Amniotic epithelial cell (primary cell): ENCODE measurements around the gene EXOC4.

Experiments used
- DNase-seq: peaks from one replicate; pipeline ENCODE4 v3.0.0-alpha.2; 2010; ENCODE audit warnings: low read depth

EXOC4 gene

DNA sequence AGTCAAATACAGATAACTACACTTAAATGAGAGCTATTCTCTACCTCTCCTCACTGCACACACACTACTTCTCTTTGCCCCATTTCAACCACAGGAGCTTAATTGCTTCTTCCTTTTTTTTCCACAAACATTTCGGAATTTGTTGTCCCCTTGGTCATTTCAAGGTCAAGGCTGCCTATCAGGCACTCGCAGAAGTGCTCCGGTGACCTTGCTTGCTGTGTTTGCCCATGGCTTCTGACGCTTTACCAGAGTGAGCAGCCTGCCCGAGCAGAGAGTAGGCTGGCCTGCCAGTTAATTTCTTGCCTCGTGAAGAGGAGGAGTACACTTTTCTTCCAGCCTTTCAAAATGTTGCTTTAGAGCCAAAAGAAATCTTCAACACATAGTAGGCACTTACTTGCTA lies 577.2 kb downstream of the EXOC4 start:
- DNase-seq = no peak

GRCh38 chr7:133836666-133837065 lies 583.8 kb downstream of the EXOC4 start:
- DNase-seq = no peak

DNA sequence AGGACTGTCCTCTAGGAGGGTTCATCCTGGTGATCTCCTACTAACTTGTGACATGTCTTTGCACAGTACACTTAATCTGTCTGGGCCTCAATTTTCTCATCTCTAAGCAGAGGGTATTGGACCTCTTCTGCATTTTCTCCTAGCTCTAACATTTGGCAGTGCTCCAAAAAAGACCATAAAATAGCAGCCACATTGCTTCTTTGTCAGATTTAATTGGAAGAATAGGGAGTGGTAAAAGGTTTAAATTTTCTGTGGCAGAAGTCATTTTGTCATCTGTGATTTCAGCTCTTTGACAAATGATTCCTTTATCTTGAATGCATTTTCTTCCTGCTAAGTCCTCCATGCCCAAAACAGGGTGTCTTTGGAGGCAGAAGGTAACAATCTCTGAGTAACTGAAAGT lies 584.3 kb downstream of the EXOC4 start:
- no peak for DNase-seq

- DNase-seq = no peak
Observed at GRCh38 chr7:133839121-133839520, 586.2 kb downstream of the EXOC4 start.

- DNase-seq = no peak
Observed at GRCh38 chr7:133843341-133843740, 590.5 kb downstream of the EXOC4 start.

GRCh38 chr7:133845005-133845404 lies 592.1 kb downstream of the EXOC4 start:
- DNase-seq = no peak

GRCh38 chr7:133846203-133846945 lies 593.5 kb downstream of the EXOC4 start:
- DNase-seq = no peak

DNA sequence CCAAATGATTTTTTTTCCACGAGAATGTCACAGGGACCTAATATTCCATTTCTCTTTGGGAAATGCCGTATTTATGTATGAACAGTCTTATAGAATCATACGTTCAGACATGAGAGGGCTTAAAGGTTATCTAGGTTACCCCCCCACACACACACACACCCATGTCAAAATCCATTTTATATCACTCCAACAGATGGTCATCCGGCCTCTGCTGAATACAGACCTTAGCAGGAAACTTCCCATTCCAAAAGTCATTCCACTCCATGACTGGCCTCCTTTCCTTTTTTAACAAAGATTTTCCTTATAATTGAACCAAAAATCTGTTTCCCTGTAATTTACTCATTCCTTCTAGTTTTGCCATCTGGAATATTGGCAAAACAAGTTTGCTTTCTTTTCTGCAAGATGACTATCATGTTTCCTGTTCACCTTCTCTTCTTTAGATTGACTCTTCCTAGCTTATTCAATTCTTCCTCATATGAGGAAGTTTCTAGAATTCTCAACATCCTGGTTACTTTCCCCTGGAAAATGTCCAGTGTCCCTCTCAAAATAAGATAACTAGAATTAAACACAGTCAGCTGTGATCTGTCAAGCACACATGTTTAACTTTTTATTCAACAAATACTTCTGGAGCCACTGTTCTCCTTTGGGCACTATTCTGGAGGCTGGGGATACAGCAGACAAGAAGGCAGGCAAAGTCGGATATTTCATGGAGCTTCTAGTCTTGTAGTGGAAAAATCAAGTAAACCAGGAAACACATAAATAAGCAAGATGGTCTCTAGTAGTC lies 597.8 kb downstream of the EXOC4 start:
- no peak for DNase-seq

- DNase-seq = no peak
Observed at GRCh38 chr7:133851411-133851810, 598.5 kb downstream of the EXOC4 start.

GRCh38 chr7:133853706-133854276 lies 600.9 kb downstream of the EXOC4 start:
- peak; percentile 85 for DNase-seq

DNA sequence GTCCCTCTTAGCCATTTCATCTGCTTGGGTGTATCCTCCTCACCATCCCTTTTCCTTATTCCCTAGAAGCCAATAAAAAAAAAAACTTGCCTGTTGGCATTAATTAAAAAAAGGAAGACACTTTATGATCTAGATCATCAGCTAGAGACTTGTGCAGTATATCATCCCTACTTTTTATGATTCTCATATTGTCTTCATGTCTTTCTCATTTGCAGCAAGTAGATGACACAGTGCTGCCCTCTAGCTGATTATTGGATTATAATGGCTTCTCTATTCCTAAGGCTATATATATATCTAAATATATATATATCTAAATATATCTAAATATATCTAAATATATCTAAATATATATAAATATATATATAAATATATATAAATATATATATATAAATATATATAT lies 601.9 kb downstream of the EXOC4 start:
- peak; percentile 65 for DNase-seq

DNA sequence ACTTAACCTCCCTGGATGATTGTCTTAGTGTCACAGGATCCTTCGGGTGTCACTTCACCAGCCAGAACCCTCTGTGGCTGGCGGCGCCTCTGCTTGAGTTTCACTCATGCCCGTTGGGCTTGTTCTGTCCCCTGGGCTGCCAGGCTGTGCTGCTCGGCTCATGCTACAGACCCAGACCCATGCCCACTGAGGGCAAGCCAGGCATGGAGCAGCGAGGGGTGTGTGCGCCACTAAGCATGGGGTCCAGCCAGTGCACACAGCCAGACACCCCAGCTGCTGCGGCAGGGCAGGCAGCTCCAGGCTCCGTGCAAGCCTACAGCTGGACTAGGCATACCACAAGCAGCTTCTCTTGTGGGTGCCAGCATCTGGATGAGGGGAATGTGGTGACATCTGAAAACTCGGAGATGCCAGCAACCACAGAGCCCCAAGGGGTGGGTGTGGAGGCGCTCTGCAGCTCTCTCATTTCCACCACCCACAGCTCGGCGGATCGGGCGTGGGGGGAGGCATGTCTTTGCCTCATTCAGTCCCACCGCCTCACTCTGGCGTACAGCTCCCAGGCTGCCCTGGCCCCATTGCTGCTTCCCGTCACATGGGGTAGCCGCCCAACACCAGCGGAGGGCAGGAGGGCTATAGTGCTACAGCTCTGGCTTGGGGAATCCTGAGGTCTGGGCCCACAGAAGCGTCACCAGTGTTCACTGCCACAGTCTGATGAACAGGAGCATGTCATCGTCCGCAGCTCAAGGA lies 604.7 kb downstream of the EXOC4 start:
- DNase-seq = no peak

DNA sequence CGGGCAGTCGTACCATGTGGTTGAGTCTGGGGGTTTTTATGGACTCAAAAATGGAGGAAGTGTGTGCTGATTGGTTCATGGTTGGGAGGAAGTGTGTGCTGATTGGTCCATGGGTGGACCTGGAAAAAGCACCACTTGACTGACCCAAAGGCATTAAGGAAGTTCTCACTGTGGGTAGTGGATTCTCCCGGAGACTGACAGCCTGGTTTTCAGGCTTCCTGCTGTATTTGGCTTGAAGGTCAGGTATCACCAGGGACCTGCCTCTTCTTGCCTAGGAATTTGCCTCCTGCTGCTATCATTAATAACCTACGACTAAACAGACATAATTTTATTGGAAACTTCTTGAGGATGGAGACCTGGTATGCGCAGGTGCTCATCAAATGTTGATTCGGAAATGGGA lies 605.4 kb downstream of the EXOC4 start:
- DNase-seq = no peak

- DNase-seq = no peak
Observed at GRCh38 chr7:133859231-133859630, 606.4 kb downstream of the EXOC4 start.

DNA sequence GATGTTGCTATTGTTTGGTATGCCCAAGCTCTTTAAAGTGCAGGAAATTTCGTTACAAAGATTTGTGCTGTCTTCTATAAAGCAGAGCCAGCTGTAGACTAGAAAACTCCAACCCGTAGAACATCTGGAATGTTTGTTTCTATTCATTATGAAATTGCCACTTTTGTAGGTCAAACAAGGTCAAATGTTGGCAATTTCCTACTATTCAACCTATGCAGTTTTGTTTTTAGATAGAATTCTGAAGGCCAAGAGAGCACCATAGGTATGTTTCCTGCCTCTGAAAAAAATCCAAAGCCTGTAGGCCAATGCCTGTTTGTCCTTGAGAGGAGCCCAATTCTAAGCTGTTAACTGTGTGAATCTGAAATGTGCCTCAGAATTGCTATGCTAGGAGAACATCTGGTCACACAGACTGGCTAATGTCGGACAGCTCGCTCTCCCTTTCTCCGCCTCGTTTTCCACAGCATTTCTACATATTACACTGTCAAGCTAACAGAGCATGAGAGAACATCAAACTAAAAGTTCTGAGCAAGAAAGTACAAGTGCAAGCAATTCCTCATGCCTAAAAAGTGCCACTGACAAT lies 607.1 kb downstream of the EXOC4 start:
- DNase-seq = no peak

GRCh38 chr7:133860628-133861335 lies 607.9 kb downstream of the EXOC4 start:
- no peak for DNase-seq

- peak; percentile 11 for DNase-seq
Observed at GRCh38 chr7:133861876-133862275, 609.0 kb downstream of the EXOC4 start.

DNA sequence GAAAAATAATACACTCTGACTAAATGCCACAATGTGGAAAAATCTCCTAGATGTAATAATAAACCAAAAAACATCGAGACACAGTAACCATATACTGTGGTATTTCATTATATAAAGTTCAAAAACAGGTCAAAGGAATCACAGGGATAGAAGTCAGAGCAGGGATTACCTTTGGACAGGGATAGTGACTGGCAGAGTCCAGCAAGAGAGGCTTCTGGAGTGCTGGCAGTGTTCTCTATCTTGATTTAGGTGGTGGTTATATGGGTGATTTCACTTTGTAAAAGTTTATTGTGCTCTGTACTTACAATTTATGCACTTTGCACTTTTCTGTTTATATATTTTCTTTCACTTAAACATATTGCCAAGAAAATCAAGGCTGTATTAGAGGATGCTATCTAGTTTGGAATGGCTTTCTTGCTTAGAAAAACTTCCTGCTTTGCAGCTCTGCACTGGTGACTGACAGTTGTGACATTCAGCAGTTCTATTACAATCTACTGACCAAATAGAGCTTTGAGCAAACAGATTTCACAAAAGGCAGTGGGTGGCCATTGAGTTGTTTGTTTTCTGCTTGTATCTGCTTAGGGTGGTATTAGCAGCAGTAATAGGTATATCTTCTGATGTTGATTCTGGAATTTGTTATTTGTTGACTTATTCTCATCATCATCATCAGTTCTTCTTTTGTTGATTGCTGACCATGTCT lies 610.6 kb downstream of the EXOC4 start:
- peak; percentile 7 for DNase-seq

- DNase-seq = no peak
Observed at GRCh38 chr7:133869556-133869955, 616.7 kb downstream of the EXOC4 start.

DNA sequence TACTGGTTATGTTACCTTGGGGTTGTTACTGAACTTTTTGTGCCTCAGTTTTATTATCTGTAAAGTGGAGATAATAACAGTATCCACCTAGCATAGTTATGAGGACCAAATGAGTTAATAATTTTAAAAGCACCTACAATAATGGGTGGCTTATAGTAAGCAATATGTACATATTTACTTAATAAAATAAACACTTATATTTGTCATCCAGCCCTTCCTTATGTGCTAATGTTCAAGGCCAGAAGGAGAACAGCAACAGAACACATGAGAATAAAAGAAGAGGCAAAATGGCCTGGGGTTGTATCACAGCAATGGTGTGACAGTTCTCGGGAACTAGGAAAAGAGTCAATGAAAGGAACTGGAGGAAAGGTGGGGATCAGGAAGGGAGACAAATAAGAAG lies 618.9 kb downstream of the EXOC4 start:
- no peak for DNase-seq

DNA sequence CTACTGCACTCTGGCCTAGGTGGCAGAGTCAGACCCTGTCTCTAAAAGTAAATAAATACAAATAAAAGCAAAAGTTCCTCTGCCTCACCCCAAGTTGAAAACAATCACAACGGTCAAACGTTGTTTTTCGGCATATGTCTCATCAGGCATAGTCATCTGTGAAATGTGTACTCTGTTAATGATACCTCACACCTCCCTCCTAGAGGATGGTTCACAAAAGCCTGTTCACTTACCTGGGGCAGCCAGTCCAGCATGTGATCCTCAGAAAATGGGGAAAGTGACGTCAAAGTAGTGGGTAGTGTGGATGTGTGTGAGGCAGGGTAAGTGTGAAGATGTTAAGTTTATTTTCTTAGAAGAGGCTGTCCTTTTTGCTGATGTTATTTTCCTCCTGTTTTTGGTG lies 620.3 kb downstream of the EXOC4 start:
- no peak for DNase-seq
